Stomach smooth muscle (tissue), 2 donors: ENCODE results near the gene SERPIND1.

Experiments used
- H3K27ac ChIP-seq: one replicate; pipeline ENCODE4 v1.7.0; 2013; ENCODE audit warnings: mild to moderate bottlenecking, low read length, inconsistent platforms
- H3K27me3 ChIP-seq, 2 donors: one replicate each; pipeline ENCODE4 v1.7.0; 2013; ENCODE audit warnings: low read length in 2 of 2; ENCODE audit not compliant: insufficient read depth in 2 of 2, control insufficient read depth in 1 of 2
- H3K36me3 ChIP-seq, 2 donors: one replicate each; pipeline ENCODE4 v1.7.0; 2013; ENCODE audit warnings: low read length in 2 of 2; ENCODE audit not compliant: control insufficient read depth in 2 of 2, insufficient read depth in 2 of 2
- H3K4me1 ChIP-seq: one replicate; pipeline ENCODE4 v1.7.0; 2013; ENCODE audit warnings: low read length; ENCODE audit not compliant: control insufficient read depth, insufficient read depth
- H3K4me3 ChIP-seq, 2 donors: one replicate each; pipeline ENCODE4 v1.7.0; 2013; ENCODE audit warnings: low read length in 2 of 2
- H3K9ac ChIP-seq, 2 donors: one replicate each; pipeline ENCODE4 v1.7.0; 2013; ENCODE audit warnings: low read length in 2 of 2, mild to moderate bottlenecking in 1 of 2
- H3K9me3 ChIP-seq, 2 donors: one replicate each; pipeline ENCODE4 v1.7.0; 2013; ENCODE audit warnings: low read length in 2 of 2; ENCODE audit not compliant: control insufficient read depth in 2 of 2
- donor health status: healthy.
- donor health status: Pancreatic carcinoma.

Gene SERPIND1

GRCh38 chr22:20776624-20777405, 2.9 kb downstream of the SERPIND1 start:
- H3K27ac ChIP-seq: no peak overlapping the region
- no peaks in the 10 kb centered on the region for H3K9me3 ChIP-seq
- no peaks in the 10 kb centered on the region for H3K4me1 ChIP-seq
- no peak overlapping the region for H3K9ac ChIP-seq
- H3K4me3 ChIP-seq: no peak overlapping the region
- H3K27me3 ChIP-seq: no peaks in the 10 kb centered on the region
- H3K36me3 ChIP-seq: peaks cover 6 to 21% of the 10 kb centered on the region in 2 donors

- Histone ChIP-seq H3K27ac (no peak overlapping the region), H3K4me3 (no peak overlapping the region), H3K36me3 (peaks cover 6 to 19% of the 10 kb centered on the region in 2 donors)
Measured at GRCh38 chr22:20777420-20778177, 3.7 kb downstream of the SERPIND1 start.

GRCh38 chr22:20779014-20779817, 5.3 kb downstream of the SERPIND1 start:
- Histone ChIP-seq H3K4me3 (no peak overlapping the region), H3K4me1 (no peaks in the 10 kb centered on the region), H3K9ac (no peak overlapping the region), H3K36me3 (peaks cover 9 to 20% of the 10 kb centered on the region in 2 donors), H3K9me3 (no peaks in the 10 kb centered on the region), H3K27ac (no peak overlapping the region), H3K27me3 (no peaks in the 10 kb centered on the region)

More at GRCh38 chr22:20777420-20778177, 3.7 kb downstream of the SERPIND1 start:
- H3K27me3 ChIP-seq: no peaks in the 10 kb centered on the region
- no peaks in the 10 kb centered on the region for H3K4me1 ChIP-seq
- no peak overlapping the region for H3K9ac ChIP-seq
- H3K9me3 ChIP-seq: no peaks in the 10 kb centered on the region

GRCh38 chr22:20779818-20780158, 5.9 kb downstream of the SERPIND1 start:
- Histone ChIP-seq H3K4me1 (no peaks in the 10 kb centered on the region), H3K27ac (no peak overlapping the region), H3K9ac (no peak overlapping the region), H3K27me3 (no peaks in the 10 kb centered on the region), H3K36me3 (peaks cover 9 to 20% of the 10 kb centered on the region in 2 donors), H3K9me3 (no peaks in the 10 kb centered on the region), H3K4me3 (no peak overlapping the region)

- Histone ChIP-seq H3K9ac (no peak overlapping the region), H3K36me3 (peaks cover 8 to 21% of the 10 kb centered on the region in 2 donors), H3K27ac (no peak overlapping the region), H3K4me3 (no peak overlapping the region), H3K4me1 (no peaks in the 10 kb centered on the region), H3K9me3 (no peaks in the 10 kb centered on the region), H3K27me3 (no peaks in the 10 kb centered on the region)
Measured at GRCh38 chr22:20781272-20781990, 7.5 kb downstream of the SERPIND1 start.

- H3K36me3 ChIP-seq: peaks cover 11 to 26% of the 10 kb centered on the region in 2 donors
- no peaks in the 10 kb centered on the region for H3K27me3 ChIP-seq
- no peak overlapping the region for H3K9ac ChIP-seq
- no peak overlapping the region for H3K4me3 ChIP-seq
- H3K9me3 ChIP-seq: no peaks in the 10 kb centered on the region
- H3K4me1 ChIP-seq: no peaks in the 10 kb centered on the region
- no peak overlapping the region for H3K27ac ChIP-seq
Measured at GRCh38 chr22:20782083-20782482, 8.2 kb downstream of the SERPIND1 start.

GRCh38 chr22:20782596-20783299, 8.8 kb downstream of the SERPIND1 start:
- Histone ChIP-seq H3K27me3 (no peaks in the 10 kb centered on the region), H3K36me3 (peaks cover 17 to 33% of the 10 kb centered on the region in 2 donors), H3K9me3 (no peaks in the 10 kb centered on the region), H3K4me3 (no peak overlapping the region), H3K9ac (no peak overlapping the region), H3K4me1 (no peaks in the 10 kb centered on the region), H3K27ac (no peak overlapping the region)

GRCh38 chr22:20783300-20783673, 9.4 kb downstream of the SERPIND1 start:
- Histone ChIP-seq H3K36me3 (peaks cover 21 to 37% of the 10 kb centered on the region in 2 donors), H3K27ac (no peak overlapping the region), H3K4me1 (no peaks in the 10 kb centered on the region), H3K27me3 (no peaks in the 10 kb centered on the region), H3K4me3 (no peak overlapping the region), H3K9ac (no peak overlapping the region), H3K9me3 (no peaks in the 10 kb centered on the region)

- Histone ChIP-seq H3K9me3 (no peaks in the 10 kb centered on the region), H3K9ac (no peak overlapping the region), H3K27ac (no peak overlapping the region), H3K36me3 (peaks cover 18 to 37% of the 10 kb centered on the region in 2 donors), H3K27me3 (no peaks in the 10 kb centered on the region), H3K4me3 (no peak overlapping the region), H3K4me1 (no peaks in the 10 kb centered on the region)
Measured at GRCh38 chr22:20783844-20784723, 10.2 kb downstream of the SERPIND1 start.
